Measurements from ENCODE around the gene GAGE10.

The GAGE10 gene

DNA sequence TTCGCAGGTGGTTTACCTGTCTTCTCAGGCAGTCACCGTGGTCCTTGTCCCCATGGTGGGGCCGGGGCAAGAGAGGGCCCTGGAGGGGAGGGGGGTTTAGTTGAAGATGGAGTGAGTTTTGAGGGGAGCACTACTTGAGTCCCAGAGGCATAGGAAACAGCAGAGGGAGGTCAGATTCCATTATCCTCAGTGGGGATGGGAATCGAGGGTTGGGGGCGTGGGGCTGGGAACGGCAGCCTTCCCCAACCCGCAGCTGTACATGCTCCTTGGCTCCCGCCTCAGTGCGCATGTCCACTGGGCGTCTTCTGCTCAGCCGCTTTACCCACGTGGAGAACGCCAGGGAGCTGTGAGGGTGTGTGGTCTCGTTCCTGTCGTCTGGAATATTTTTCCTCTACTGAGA lies at the start of gene GAGE10:
GAGE10 (plus strand) TSS at position 301 of the 400 bp plus-strand sequence. CDS start 1,214 bp downstream, outside the sequence.
- no peak for DNase-seq

DNA sequence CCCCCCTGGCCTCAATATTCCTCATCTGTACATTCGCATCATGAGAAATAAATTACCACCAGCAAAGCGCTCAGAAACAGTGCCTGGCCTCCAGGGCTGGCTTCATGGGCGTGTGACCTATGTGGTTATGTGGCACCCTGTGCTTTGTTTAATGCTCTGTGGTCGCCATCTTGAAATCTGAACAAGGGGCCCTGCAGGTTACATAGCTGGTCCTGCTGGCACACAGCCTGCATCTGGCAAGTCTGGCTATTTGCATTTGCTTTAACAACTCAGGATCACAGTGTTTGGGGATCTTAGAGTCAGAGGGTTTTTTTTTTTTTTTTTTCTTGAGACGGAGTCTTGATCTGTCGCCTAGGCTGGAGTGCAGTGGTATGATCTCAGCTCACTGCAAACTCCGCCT lies 48.8 kb upstream of the GAGE10 start:
- no peak for DNase-seq

GRCh38 chrX:49256268-49256995 lies 47.0 kb upstream of the GAGE10 start:
- no peak for DNase-seq

DNA sequence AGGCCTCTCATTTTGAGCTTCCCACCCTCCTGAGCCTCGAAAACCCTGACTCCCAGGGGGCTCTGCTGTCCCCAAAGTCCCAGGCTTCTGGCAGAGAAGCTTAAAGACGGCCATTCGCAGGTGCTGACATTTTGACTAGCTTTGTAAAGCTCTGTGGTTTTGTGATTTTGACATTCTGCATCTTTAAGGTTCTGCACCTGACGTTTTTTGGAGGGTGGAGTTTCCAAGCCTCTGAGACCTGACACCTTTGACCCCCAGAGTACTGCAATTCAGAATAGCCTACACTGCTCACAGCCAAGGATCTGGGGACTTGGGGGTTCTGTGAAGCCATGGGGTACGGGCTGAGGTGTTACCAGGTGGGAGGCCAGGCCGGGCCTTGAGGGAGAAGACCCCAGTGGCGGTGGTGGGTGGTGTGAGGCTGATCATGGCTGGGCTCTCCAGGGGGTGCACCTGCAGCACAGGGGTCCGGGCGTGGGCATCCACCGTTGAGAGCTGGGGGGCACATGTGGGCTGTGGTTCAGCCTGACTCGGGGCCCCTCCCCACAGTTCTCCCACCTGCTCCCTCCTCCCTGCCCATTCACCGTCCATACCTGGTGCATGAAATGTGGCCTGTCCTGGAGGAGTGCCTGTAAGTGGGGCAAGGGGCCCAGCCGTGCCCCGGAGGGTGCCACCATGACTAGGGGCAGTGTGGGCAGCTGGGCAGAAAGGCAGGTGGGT lies 46.2 kb upstream of the GAGE10 start:
- no peak for DNase-seq

DNA sequence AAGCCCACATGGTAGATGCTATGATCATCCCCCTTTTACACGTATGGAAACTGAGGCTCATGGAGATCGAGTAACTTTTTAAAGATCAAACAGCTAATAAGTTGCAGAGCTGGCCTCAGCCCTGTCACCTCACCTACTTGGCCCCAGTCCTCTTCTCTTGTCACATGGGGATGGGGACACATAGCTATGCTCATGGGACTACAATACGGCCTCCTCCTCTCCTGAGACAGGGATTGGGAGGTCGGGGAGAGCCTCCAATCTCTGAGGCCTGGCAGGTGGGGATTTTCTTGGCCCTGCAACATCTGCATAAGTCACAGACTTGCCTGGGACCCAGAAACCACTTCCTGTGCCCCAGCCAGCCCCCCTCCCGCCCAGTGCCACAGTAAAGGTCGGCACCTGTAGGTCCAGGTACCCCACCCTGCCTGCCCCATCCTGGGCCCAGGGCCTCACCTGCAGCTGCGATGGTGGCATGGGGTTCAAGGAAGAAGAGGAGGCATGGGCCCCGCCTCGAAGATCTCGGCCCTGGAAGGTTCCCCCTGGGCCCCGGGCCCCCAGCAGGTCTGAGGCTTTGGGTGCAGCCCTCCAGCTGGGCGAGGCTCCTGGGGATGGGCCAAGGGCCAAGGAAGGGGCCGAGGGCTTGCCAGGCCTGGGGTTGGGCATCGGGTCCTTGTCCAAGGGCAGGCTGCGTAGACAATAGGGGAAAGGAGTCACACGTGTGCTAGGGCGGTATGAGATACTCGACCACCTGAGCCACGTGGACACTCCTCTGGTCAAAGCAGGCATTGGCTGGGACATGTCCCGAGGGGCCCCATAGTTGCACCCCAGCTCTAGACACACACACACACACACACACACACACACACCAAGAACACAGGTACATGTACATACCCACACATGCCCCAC lies 45.3 kb upstream of the GAGE10 start:
- DNase-seq, result no peak

- no peak for DNase-seq
Observed at GRCh38 chrX:49258749-49259124, 44.7 kb upstream of the GAGE10 start.

- DNase-seq, result no peak
Observed at GRCh38 chrX:49260221-49260985, 43.0 kb upstream of the GAGE10 start.

DNA sequence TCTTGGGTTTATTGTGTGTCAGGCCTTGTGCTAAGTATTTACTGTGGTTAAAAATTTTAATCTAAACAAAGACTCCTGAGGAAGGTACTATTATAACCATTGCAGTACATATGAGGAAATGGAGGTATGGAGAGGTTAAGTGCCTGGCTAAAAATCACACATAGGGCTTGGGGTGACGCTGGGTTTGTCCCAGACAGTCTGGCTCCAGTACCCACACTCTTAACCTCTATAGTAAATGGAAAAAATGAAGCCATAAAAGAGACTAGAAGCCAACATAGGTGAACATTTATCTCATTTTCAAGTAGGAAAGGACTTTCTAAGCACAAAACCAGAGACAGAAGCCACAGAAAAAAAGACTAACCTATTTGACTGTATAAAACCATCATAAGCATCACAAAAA lies 40.8 kb upstream of the GAGE10 start:
- no peak for DNase-seq

GRCh38 chrX:49263631-49264030 lies 39.8 kb upstream of the GAGE10 start:
- no peak for DNase-seq

DNA sequence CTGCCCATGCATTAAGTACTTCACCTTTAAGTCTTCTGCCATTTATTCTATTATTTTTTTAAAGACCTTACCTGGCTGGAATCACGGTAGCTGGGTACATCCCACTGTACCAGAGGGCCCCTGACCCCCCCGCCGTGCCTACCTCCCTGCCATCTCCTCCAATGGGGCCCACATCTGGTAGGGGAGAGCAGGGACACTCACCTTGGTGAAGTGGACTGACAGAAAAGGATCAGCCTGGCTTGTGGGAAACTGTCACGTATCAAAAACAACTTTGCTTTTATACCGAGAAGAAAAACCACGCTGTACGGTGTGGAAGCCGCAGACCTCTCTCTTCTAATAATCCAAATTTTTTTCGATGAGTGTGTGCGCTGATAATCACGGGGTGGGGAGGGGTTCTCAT lies 39.0 kb upstream of the GAGE10 start, which contains the start of gene FOXP3:
FOXP3 (minus strand) TSS at position 251 of the 400 bp plus-strand sequence. CDS start 6,205 bp downstream, outside the sequence.
- DNase-seq, result no peak

GRCh38 chrX:49266523-49267445 lies 36.7 kb upstream of the GAGE10 start:
- no peak for DNase-seq

GRCh38 chrX:49268702-49269009 lies 34.8 kb upstream of the GAGE10 start:
- no peak for DNase-seq

DNA sequence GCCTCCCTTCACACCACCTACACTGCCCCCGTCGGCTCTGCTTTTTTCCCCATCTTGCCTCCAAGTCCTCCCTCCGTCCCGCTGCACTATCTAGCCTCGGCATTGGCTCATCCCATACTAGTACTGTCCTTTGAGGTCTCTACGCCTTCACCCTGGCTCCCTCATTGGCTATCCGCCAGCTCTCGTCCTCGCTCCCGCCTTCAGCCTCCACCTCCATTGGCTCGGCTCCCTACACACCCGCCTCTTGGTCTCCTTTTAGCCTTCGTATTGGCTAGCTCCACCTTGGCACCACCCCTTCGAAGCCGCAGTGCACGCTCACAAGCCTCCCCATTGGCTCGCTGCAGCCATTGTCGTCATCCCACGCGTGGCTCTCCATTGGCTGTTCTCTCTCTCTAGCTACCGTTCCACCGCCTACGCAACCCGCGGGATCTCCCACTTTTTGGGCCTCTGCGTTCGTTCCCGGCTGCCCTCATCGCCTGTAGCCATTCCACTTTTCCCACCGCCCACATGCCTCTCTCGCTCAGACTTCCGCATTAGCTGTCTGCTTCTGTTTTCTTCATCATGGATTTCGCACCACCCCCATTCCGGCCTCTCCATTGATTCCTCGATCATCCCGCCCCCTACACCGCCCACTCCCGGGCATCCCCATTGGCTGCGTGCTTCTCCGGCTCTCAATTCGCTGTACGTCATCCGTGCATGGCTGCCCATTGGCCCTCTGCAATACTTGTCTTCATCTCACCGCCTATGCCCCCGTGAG lies 34.3 kb upstream of the GAGE10 start:
- DNase-seq, result peak; percentile 99

- no peak for DNase-seq
Observed at GRCh38 chrX:49269767-49270248, 33.6 kb upstream of the GAGE10 start, which contains the start of gene PPP1R3F. PPP1R3F (plus strand) TSS chrX:49269793; CDS start chrX:49269870, 77 bp downstream.

DNA sequence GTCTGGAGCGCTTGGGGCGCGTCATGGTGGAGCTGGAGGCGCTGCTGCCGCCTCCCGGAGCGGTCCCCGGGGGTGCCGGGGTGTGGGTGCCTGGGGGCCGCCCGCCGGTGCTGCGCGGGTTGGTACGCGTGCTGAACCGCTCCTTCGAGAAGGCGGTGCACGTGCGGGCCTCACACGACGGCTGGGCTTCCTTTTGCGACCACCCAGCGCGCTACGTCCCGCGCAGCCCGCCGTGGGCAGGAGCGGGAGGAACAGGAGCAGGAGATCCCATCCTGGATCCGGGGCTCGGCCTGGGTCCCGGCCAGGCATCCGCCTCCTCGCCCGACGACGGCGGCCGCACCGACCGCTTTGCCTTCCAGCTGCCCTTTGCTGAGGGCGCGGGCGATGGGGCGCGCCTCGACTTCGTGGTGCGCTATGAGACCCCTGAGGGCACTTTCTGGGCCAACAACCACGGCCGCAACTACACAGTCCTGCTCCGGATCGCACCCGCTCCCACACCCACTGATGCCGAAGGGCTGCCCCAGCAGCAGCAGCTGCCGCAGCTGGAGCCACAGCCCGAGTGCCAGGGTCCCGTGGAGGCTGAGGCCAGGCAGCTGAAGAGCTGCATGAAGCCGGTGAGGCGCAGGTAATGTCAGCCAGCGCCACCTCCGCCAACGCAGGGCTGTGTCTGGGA lies 33.1 kb upstream of the GAGE10 start:
- DNase-seq, result peak; percentile 54

GRCh38 chrX:49271341-49271740 lies 32.1 kb upstream of the GAGE10 start:
- peak; percentile 62 for DNase-seq

- DNase-seq, result no peak
Observed at GRCh38 chrX:49272421-49272820, 31.0 kb upstream of the GAGE10 start.

- no peak for DNase-seq
Observed at GRCh38 chrX:49273181-49273727, 30.2 kb upstream of the GAGE10 start.

GRCh38 chrX:49276207-49276606 lies 27.2 kb upstream of the GAGE10 start:
- DNase-seq, result no peak
